DND-41 (cell line): ENCODE data around the gene TRAF1.
A peak's percentile ranks its signal among the peaks of the same experiment; 100 is the strongest.

Source experiments
- ATAC-seq: fragments of 200-7000 bp; cut with Tn5 transposase; 3 replicates; pipeline ENCODE4 v1.9.1; 2021; ENCODE audit warnings: low read depth; ENCODE audit not compliant: insufficient read depth
- DNase-seq: peaks from one replicate; pipeline ENCODE4 v3.0.0-alpha.2; 2020
- H2AFZ ChIP-seq: 2 replicates; pipeline ENCODE4 v1.6.0; 2012; ENCODE audit warnings: low read depth, low read length
- H3K27ac ChIP-seq: 2 replicates; pipeline ENCODE4 v1.5.1; 2012; ENCODE audit warnings: low read length, inconsistent platforms
- H3K27me3 ChIP-seq: fragments of 200-600 bp; sonication (generic); 2 replicates; pipeline ENCODE4 v1.6.0; 2012; ENCODE audit warnings: low read length, mild to moderate bottlenecking, inconsistent platforms; ENCODE audit not compliant: insufficient read depth, poor library complexity
- H3K36me3 ChIP-seq: 2 replicates; pipeline ENCODE4 v1.5.1; 2012; ENCODE audit warnings: low read length, inconsistent platforms; ENCODE audit not compliant: insufficient read depth
- H3K4me1 ChIP-seq: 2 replicates; pipeline ENCODE4 v1.5.1; 2012; ENCODE audit warnings: mild to moderate bottlenecking, low read length; ENCODE audit not compliant: insufficient read depth
- H3K4me2 ChIP-seq: 2 replicates; pipeline ENCODE4 v1.6.0; 2012; ENCODE audit warnings: mild to moderate bottlenecking, moderate library complexity, low read length, inconsistent platforms; ENCODE audit not compliant: insufficient read depth
- H3K4me3 ChIP-seq, 2 experiments: fragments of 200-600 bp in 1 of 2; shearing (Covaris generic) in 1 of 2; 2 replicates each; pipeline ENCODE4 v1.5.1; 2012 to 2016; ENCODE audit warnings: inconsistent platforms in 2 of 2, low read length in 2 of 2, mild to moderate bottlenecking in 2 of 2, low read depth in 1 of 2, moderate library complexity in 1 of 2
- H3K79me2 ChIP-seq: 2 replicates; pipeline ENCODE4 v1.6.0; 2012; ENCODE audit warnings: low read length, inconsistent platforms; ENCODE audit not compliant: insufficient read depth
- H3K9ac ChIP-seq: 2 replicates; pipeline ENCODE4 v1.6.0; 2012; ENCODE audit warnings: low read depth, mild to moderate bottlenecking, inconsistent platforms, low read length, moderate library complexity
- H3K9me3 ChIP-seq: 2 replicates; pipeline ENCODE4 v1.5.1; 2012; ENCODE audit warnings: low read length, moderate library complexity, mild to moderate bottlenecking, inconsistent platforms; ENCODE audit not compliant: insufficient read depth, severe bottlenecking
- H4K20me1 ChIP-seq: 2 replicates; pipeline ENCODE4 v1.6.0; 2012; ENCODE audit warnings: low read length; ENCODE audit not compliant: insufficient read depth
- CTCF ChIP-seq: IDR thresholded peaks from 2 replicates; pipeline ENCODE4 v1.5.1; 2012; ENCODE audit warnings: borderline replicate concordance, low read length, moderate library complexity, mild to moderate bottlenecking; ENCODE audit not compliant: poor library complexity, severe bottlenecking; ENCODE audit errors: extremely low read depth
- EZH2 ChIP-seq: IDR thresholded peaks from 3 replicates; pipeline ENCODE4 v1.6.1; 2012; ENCODE audit warnings: borderline replicate concordance, low read depth, mild to moderate bottlenecking, moderate library complexity, low read length, inconsistent platforms; ENCODE audit not compliant: severe bottlenecking

Gene TRAF1

GRCh38 chr9:120889606-120890271 lies 36.9 kb downstream of the TRAF1 start:
- H3K9me3 ChIP-seq: no peaks in the 10 kb centered on the region
- no peak overlapping the region for H3K4me2 ChIP-seq
- H3K27ac ChIP-seq: no peak overlapping the region; the same call in 1 of the 2 replicates
- H3K9ac ChIP-seq: no peak overlapping the region
- no peak for ATAC-seq
- no peak overlapping the region for H3K4me3 ChIP-seq
- no peaks in the 10 kb centered on the region for H3K27me3 ChIP-seq
- no peak for TF ChIP-seq CTCF
- no peak for TF ChIP-seq EZH2
- H3K4me1 ChIP-seq: peaks cover 39% of the 10 kb centered on the region
- H3K36me3 ChIP-seq: no peaks in the 10 kb centered on the region
- H4K20me1 ChIP-seq: no peaks in the 10 kb centered on the region
- H3K79me2 ChIP-seq: no peaks in the 10 kb centered on the region
- no peak for DNase-seq
- H2AFZ ChIP-seq: no peak overlapping the region

- no peak for ATAC-seq
Observed at GRCh38 chr9:120888626-120889025, 38.0 kb downstream of the TRAF1 start.

GRCh38 chr9:120886490-120886967 lies 40.1 kb downstream of the TRAF1 start:
- Histone ChIP-seq H4K20me1 (no peaks in the 10 kb centered on the region), H3K27me3 (no peaks in the 10 kb centered on the region), H3K27ac (no peak overlapping the region), H3K9ac (no peak overlapping the region), H3K36me3 (no peaks in the 10 kb centered on the region), H3K79me2 (no peaks in the 10 kb centered on the region), H3K4me1 (peaks cover 16% of the 10 kb centered on the region), H3K4me3 (no peak overlapping the region), H3K9me3 (no peaks in the 10 kb centered on the region), H3K4me2 (no peak overlapping the region), H2AFZ (no peak overlapping the region)
- ATAC-seq (no peak), DNase-seq (no peak)
- TF ChIP-seq EZH2: no peak
- TF ChIP-seq CTCF: no peak

More at GRCh38 chr9:120888626-120889025, 38.0 kb downstream of the TRAF1 start:
- Histone ChIP-seq H3K36me3 (no peaks in the 10 kb centered on the region), H3K9me3 (no peaks in the 10 kb centered on the region), H3K4me1 (peaks cover 37% of the 10 kb centered on the region), H3K4me2 (no peak overlapping the region), H3K79me2 (no peaks in the 10 kb centered on the region), H3K27ac (no peak overlapping the region; the same call in 1 of the 2 replicates), H2AFZ (no peak overlapping the region), H3K4me3 (no peak overlapping the region), H3K27me3 (no peaks in the 10 kb centered on the region), H4K20me1 (no peaks in the 10 kb centered on the region), H3K9ac (no peak overlapping the region)
- TF ChIP-seq CTCF: no peak
- no peak for TF ChIP-seq EZH2
- no peak for DNase-seq

- Histone ChIP-seq H3K27ac (no peak overlapping the region), H3K4me2 (no peak overlapping the region), H3K79me2 (no peaks in the 10 kb centered on the region), H3K4me1 (peaks cover 14% of the 10 kb centered on the region), H3K4me3 (no peak overlapping the region), H3K27me3 (no peaks in the 10 kb centered on the region), H3K9me3 (no peaks in the 10 kb centered on the region), H3K36me3 (no peaks in the 10 kb centered on the region), H2AFZ (no peak overlapping the region), H4K20me1 (no peaks in the 10 kb centered on the region), H3K9ac (no peak overlapping the region)
- ATAC-seq (peak; percentile 59), DNase-seq (no peak)
- TF ChIP-seq CTCF (no peak), EZH2 (no peak)
Observed at GRCh38 chr9:120885958-120886357, 40.6 kb downstream of the TRAF1 start.
